Endometrial microvascular endothelial cells (primary cell): ENCODE measurements around the gene CFAP54. TPM values are rescaled to one million over a fixed set of nuclear protein-coding genes. Genes with fewer than 3 reads are reported as not detected.
"Not testable (repeated sequence)": the region's sequence is repeated elsewhere in the genome, so short reads cannot be mapped to it uniquely, and the experiment has no call there.

Experiments used
- in situ Hi-C: cut with HindIII; loops from 2 replicates; pipeline ENCODE4 v1.10.0; 2017; ENCODE audit warnings: low sequenced_read_pairs, low pct_unique_long_range_greater_than_20kb; ENCODE audit errors: inconsistent ontology term
- total RNA-seq: library from RNA; depleted of rRNA; stranded (reverse); fragments of >200 nt; gene quantifications from one replicate; pipeline ENCODE4 v1.2.3, GENCODE V29; 2015; ENCODE audit errors: inconsistent ontology term

Gene CFAP54
- total RNA-seq, 1 donor from 2014 or later = 11.4 TPM

GRCh38 chr12:96466939-96467751, 22.2 kb upstream of the CFAP54 start:
- in situ Hi-C loops = no loop called here

- in situ Hi-C loops = no loop called here
Measured at GRCh38 chr12:96471368-96472050, 17.9 kb upstream of the CFAP54 start.

DNA sequence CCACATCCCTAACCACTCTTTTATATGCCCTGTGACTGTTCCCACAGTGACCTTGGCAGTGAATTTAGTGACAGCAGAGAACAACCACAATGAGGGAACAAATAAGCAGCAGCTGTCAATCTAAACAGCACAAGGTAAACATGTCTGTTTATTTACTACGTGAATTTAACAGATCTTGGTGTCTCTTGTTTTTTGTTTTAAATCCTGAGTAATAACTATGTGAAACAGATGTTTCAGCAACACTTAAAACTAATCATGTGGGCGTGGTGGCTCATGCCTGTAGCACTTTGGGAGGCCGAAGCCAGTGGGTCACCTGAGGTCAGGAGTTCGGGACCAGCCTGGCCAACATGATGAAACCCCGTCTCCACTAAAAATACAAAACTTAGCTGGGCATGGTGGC, 17.0 kb upstream of the CFAP54 start:
- in situ Hi-C loops = no loop called here

DNA sequence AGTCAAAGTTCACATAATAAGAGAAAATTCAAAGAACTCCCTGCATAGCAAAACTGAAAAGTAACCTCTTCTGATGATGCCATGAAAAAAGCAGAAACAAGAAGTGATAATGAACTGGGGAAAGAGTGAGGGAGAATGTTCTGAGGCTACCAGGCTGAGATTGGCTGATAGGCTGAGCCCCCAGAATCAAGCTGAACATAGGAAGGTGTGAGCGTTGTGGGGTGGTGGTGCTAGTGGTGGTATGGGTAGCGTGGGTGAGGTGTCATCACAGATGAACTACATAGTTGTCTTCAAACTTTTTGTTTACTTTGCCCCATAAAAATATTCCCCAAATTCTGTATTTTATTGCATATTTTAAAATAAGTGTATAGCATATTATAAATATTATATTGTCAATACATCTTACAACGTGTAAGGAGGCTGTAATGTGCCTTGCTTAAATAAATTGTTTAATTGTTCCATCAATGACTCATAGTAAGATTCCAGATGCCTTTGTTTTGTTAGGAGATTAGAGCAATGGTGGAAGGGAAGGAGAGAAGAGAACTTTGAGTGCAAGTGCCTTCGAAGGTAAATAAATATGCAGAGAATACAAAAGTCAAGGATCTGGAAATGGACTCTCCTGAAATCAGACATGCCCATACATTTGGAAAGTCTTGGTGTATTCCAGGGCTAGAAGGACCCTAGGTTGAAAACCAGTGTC, 15.8 kb upstream of the CFAP54 start:
- in situ Hi-C loops = no loop called here

DNA sequence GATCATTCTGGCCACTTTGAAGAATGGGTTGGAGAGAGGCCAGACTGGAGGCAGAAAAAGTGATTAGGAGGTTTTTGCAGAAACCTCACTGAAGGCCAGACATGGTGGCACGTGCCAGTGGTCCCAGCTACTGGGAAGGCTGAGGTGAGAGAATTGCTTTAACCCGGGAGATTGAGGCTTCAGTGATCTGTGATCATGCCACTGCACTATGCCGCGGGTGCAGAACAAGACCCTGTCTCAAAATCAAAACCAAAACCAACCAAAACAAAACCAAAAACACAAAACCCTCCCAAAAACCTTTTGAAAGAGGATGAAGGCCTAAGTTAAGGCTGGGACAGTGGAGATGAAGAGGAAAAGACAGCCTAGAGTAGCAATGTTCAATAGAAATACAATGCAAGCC, 15.2 kb upstream of the CFAP54 start:
- in situ Hi-C loops = no loop called here

DNA sequence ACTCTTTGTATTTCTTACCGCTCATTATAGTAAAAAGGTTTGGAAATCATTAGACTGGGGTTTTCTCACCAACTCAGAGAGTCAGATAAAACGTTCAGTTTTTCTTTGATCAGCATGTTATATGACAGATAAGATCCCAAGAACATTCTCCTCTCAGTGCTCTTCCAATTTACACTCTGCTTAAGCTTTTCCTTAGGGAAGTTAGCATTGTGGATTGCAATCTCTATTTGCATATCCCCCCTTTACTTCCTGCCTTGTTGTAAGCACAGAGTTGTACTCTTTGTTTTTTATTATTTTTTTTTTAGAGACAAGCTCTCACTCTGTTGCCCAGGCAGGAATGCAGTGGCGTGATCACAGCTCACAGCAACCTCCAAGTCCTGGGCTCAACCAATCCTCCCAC, 11.4 kb upstream of the CFAP54 start:
- in situ Hi-C loops = no loop called here

DNA sequence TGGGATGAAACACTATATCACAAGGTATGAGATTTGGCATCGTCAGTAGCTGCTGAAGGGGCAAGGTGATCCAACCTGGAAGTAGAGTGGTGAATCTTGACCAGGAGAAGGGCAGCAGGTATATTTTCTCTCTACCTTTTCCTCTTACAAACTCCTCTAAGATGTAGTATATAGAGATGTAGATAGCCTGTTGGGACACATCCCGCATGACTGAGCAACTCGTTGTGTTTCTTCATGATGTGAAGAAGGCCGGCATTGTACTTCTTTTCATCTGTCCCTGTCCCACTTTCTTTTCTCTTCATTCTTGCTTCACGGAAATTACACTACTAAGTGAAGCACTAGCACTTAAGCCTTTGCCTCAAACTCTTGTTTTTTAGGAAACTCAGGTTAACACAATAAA, 7.3 kb upstream of the CFAP54 start:
- in situ Hi-C loops = no loop called here

GRCh38 chr12:96483116-96483515, 6.3 kb upstream of the CFAP54 start:
- in situ Hi-C loops = no loop called here

- in situ Hi-C loops = loop anchor here (5.0 kb wide), 1 partner anchor 35 kb away; no protein-coding TSS in a partner anchor
Measured at GRCh38 chr12:96486751-96487613, 2.4 kb upstream of the CFAP54 start.

DNA sequence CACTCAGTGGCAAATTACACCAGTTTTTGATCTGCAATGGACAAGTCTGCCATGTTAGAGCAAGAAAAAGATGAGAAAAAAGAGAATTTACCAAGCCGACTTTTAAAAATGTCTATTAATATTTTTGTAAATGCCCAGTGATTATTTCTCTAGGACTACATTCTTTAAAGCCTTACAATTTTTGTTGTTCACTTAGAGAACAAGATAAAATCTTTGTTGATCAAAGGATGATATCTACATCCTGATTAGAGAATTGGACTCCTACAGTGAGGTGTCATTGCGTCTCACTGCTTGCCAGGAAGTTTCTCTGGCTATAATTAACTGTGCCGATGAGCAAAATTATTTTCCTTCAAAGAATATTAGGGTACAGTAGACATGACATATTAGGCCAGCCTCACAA, 1.7 kb upstream of the CFAP54 start:
- in situ Hi-C loops = loop anchor here (5.0 kb wide), 1 partner anchor 35 kb away; no protein-coding TSS in a partner anchor

GRCh38 chr12:96493106-96493505, 3.7 kb downstream of the CFAP54 start:
- in situ Hi-C loops = no loop called here

GRCh38 chr12:96494154-96494553, 4.8 kb downstream of the CFAP54 start:
- in situ Hi-C loops = not testable (repeated sequence)

DNA sequence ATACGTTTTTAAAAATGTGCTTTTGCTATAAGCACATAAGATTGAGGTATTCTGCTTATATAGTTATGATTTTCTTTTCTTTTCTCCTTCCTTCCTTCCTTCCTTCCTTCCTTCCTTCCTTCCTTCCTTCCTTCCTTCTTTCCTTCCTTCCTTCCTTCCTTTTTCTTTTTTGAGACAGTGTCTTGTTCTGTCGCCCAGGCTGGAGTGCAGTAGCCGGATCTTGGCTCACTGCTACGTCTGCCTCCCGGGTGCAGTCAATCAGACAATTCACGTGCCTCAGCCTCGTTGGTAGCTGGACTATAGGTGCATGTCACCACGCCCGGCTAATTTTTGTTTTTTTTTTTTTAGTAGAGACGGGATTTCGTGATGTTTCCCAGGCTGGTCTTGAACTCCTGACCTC, 5.8 kb downstream of the CFAP54 start:
- in situ Hi-C loops = no loop called here

- in situ Hi-C loops = no loop called here
Measured at GRCh38 chr12:96495841-96496545, 6.6 kb downstream of the CFAP54 start.

GRCh38 chr12:96496944-96497343, 7.6 kb downstream of the CFAP54 start:
- in situ Hi-C loops = no loop called here

DNA sequence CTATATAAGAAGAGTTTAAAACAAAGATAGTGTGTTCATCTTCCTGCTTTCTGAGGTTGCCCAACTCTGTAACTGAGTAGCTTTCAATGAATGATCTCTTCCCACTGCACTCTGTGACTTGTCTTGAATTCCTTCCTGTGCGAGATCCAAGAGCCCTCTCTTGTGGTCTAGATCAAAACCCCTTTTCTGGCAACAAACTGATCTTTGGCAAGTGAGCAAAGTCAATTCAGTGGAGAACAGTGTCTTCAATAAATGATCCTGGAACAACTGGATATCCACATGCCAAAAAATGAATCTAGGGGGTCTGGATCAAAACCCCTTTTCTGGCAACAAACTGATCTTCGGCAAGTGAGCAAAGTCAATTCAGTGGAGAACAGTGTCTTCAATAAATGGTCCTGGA, 8.5 kb downstream of the CFAP54 start:
- in situ Hi-C loops = no loop called here

DNA sequence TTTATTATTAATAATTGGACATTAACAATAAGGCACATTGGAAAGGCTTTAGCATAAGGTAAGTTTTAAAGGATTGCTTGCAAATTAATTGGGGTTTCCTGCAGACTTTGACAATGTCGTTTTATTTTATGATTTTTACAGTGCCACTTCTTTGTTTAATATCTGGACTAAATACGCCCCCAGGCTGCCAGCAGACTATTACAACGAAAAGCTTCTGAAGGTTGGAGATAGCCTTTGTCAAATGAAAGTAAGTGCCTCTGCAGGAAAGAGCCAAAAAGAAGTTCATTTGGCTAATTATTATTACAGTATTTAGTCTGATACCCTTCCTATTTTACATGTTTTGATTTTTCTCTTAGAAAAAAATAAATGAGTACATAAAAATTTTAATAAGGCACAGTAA, 11.3 kb downstream of the CFAP54 start:
- in situ Hi-C loops = loop anchor here (5.0 to 25.0 kb wide), 3 partner anchors 63 to 438 kb away; no protein-coding TSS in a partner anchor

DNA sequence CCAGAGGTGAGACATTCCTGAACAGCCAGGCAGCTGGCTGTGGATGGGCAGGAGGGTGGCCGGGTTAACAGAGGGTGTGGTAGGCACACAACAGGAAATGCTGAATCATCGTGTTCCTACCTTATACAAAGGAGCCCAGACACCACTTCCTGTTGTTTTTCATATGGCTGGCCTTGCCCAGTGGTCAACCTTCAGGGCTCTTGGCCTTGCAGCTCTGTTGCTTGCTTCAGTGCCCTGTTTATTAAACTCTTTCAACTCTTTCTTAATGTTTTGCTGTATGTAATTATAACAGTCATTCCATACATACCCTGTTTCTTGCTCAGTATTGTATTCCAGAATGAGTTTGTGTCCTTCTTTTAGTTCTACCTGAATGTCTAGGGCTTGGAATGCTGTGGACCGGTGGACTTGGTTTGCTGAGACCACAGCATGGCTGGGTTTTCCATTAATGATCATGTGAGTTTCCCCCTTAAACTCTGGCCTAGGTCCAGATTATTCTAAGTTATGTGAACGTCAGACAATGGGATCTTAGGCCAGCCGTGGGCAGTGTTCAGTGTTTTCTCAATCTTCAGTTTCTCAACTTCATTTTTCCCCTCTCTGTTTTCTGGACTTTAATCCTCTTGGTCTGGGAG, 11.9 kb downstream of the CFAP54 start:
- in situ Hi-C loops = loop anchor here (5.0 to 25.0 kb wide), 3 partner anchors 64 to 439 kb away; no protein-coding TSS in a partner anchor
